Hepatocyte (in vitro differentiated cells): ENCODE data around the gene IFNL2.

Experiments used
- EZH2 ChIP-seq: fragments of 200-600 bp; sonication (generic); IDR thresholded peaks from 2 replicates; pipeline ENCODE4 v1.6.1; 2016; ENCODE audit warnings: antibody characterized with exemption, mild to moderate bottlenecking, borderline replicate concordance
- EZH2phosphoT487 ChIP-seq: fragments of 200-600 bp; sonication (generic); IDR thresholded peaks from one replicate; pipeline ENCODE4 v1.6.1; 2018; ENCODE audit warnings: antibody characterized with exemption, mild to moderate bottlenecking, low read depth, moderate library complexity; ENCODE audit not compliant: unreplicated experiment, severe bottlenecking

DNA sequence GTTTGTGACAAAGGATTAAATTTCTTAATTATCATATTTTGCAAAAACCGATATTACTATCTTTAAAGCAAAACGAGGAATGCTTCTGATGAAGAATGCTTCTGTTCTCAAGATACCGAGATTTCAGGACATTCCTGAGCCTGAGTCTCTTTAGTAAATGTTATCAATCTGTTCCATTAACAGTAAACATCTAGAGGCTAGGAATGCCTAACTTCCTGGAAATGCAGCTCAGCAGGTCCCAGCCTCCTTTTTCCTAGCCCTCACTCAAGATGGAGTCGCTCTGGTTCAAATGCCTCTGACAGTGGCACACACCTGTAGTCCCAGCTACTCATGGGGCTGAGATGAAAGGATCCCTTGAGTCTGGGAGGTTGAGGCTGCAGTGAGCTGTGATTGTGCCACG is 17.1 kb upstream of the IFNL2 start:
- TF ChIP-seq EZH2phosphoT487 = no peak
- TF ChIP-seq EZH2 = no peak
